GM18517 (cell line): ENCODE measurements around the gene FGFR4.
A peak's percentile ranks its signal among the peaks of the same experiment; 100 is the strongest.

Experiments used
- ATAC-seq: cut with Tn5 transposase; IDR thresholded peaks from one replicate; pipeline ENCODE4 v1.9.1; 2021; ENCODE audit warnings: mild to moderate bottlenecking, moderate library complexity; ENCODE audit not compliant: unreplicated experiment

FGFR4 gene

GRCh38 chr5:177099422-177100093, 12.8 kb downstream of the FGFR4 start:
- no peak for ATAC-seq

- ATAC-seq, result no peak
These were observed 14.0 kb downstream of the FGFR4 start for GRCh38 chr5:177100714-177101121.

GRCh38 chr5:177103523-177104253, 17.0 kb downstream of the FGFR4 start:
- ATAC-seq, result no peak

GRCh38 chr5:177105691-177106476, 19.2 kb downstream of the FGFR4 start:
- no peak for ATAC-seq

- ATAC-seq, result no peak
These were observed 20.4 kb downstream of the FGFR4 start for GRCh38 chr5:177107159-177107558.

- no peak for ATAC-seq
These were observed 23.1 kb downstream of the FGFR4 start for GRCh38 chr5:177109810-177110209.

- no peak for ATAC-seq
These were observed 25.1 kb downstream of the FGFR4 start for GRCh38 chr5:177111720-177112394.

GRCh38 chr5:177112589-177113220, 26.0 kb downstream of the FGFR4 start:
- no peak for ATAC-seq

- ATAC-seq, result peak; percentile 58
These were observed 27.1 kb downstream of the FGFR4 start for GRCh38 chr5:177113566-177114424.

- no peak for ATAC-seq
These were observed 30.1 kb downstream of the FGFR4 start for GRCh38 chr5:177116631-177117373.

- no peak for ATAC-seq
These were observed 30.8 kb downstream of the FGFR4 start for GRCh38 chr5:177117441-177118045.

- no peak for ATAC-seq
These were observed 35.9 kb downstream of the FGFR4 start for GRCh38 chr5:177122566-177122965.

- no peak for ATAC-seq
These were observed 37.2 kb downstream of the FGFR4 start for GRCh38 chr5:177123789-177124485.

GRCh38 chr5:177124486-177124991, 37.8 kb downstream of the FGFR4 start:
- ATAC-seq, result no peak

GRCh38 chr5:177126771-177127170, 40.1 kb downstream of the FGFR4 start:
- ATAC-seq, result no peak

GRCh38 chr5:177128551-177128981, 41.9 kb downstream of the FGFR4 start:
- no peak for ATAC-seq

GRCh38 chr5:177130211-177131018, 43.7 kb downstream of the FGFR4 start:
- ATAC-seq, result no peak
